K562 (cell line): ENCODE data around the gene DHRS3. TPM values are rescaled to one million over a fixed set of nuclear protein-coding genes. Genes with fewer than 3 reads are reported as not detected.
A peak's percentile ranks its signal among the peaks of the same experiment; 100 is the strongest.

Source experiments
- ATAC-seq: fragments of 200-7000 bp; cut with Tn5 transposase; 3 replicates; pipeline ENCODE4 v1.9.1; 2020; ENCODE audit warnings: moderate library complexity
- BruUV-seq: library from RNA; stranded (reverse); fragments of 400-500 nt; replicated peaks from 2 replicates; lab custom pipeline; 2021; lab: Mats Ljungman, UMichigan
- CTCF ChIA-PET: fragments of 300-600 bp; formaldehyde crosslinking; extraction: SDS; loops from one replicate; lab custom pipeline; 2021; ENCODE audit warnings: low intra/inter-chr PET ratio; lab: Yijun Ruan, JAX
- POLR2A ChIA-PET: fragments of 300-600, 350-650 bp; sonication (Branson Sonifier 250); formaldehyde crosslinking; extraction: SDS; loops from one replicate; lab custom pipeline; 2021; ENCODE audit warnings: antibody characterized with exemption, inconsistent platforms; lab: Yijun Ruan, JAX
- DNase-seq, 4 experiments: peaks; one replicate each; pipeline versions ENCODE4 v3.0.0 to v3.0.0-alpha.2; 2011 to 2018; ENCODE audit warnings: low spot score in 3 of 4, mixed read lengths in 3 of 4; ENCODE audit errors: extremely low read depth in 1 of 4
- FAIRE-seq: peaks from 2 replicates; lab custom pipeline; 2011; peaks lifted over from hg19 to GRCh38; lab: Jason Lieb, UNC
- H2AFZ ChIP-seq: 2 replicates; pipeline ENCODE4 v1.6.0; 2011; ENCODE audit warnings: low read depth, low read length, control low read depth, inconsistent platforms
- H3K27ac ChIP-seq: fragments of 200-600 bp; 3 replicates; pipeline ENCODE4 v1.8.0; 2011; ENCODE audit warnings: low read depth, mild to moderate bottlenecking, control low read depth, inconsistent platforms, low read length, moderate library complexity, mixed read lengths; ENCODE audit errors: extremely low read depth
- H3K27me3 ChIP-seq, 2 experiments: fragments of 300-600 bp in 1 of 2; 2 replicates in 1 of 2; 3 replicates in 1 of 2; pipeline versions ENCODE4 v1.6.0 to v1.8.0; 2011; ENCODE audit warnings: inconsistent platforms in 2 of 2, low read length in 2 of 2, mild to moderate bottlenecking in 1 of 2, mixed read lengths in 1 of 2, moderate library complexity in 1 of 2; ENCODE audit not compliant: control insufficient read depth in 2 of 2, insufficient read depth in 2 of 2
- H3K36me3 ChIP-seq: fragments of 300-600 bp; 3 replicates; pipeline ENCODE4 v1.8.0; 2011; ENCODE audit warnings: mild to moderate bottlenecking, low read length, inconsistent platforms; ENCODE audit not compliant: control insufficient read depth, insufficient read depth
- H3K4me1 ChIP-seq, 2 experiments: fragments of 200-600 bp in 1 of 2; replicated peaks in 1 of 2; 2 replicates in 1 of 2; 3 replicates in 1 of 2; pipeline versions ENCODE4 v1.5.1 to v1.8.0; 2011; ENCODE audit warnings: inconsistent platforms in 2 of 2, low read length in 2 of 2, mild to moderate bottlenecking in 1 of 2, mixed read lengths in 1 of 2, moderate library complexity in 1 of 2; ENCODE audit not compliant: control insufficient read depth in 2 of 2, insufficient read depth in 2 of 2
- H3K4me2 ChIP-seq: 2 replicates; pipeline ENCODE4 v1.6.1; 2011; ENCODE audit warnings: low read length, control low read depth, inconsistent platforms, mixed read lengths; ENCODE audit not compliant: insufficient read depth
- H3K4me3 ChIP-seq: fragments of 200-600 bp; sonication (generic), shearing (Covaris generic); 2 replicates; pipeline ENCODE4 v1.5.1; 2016; ENCODE audit warnings: control low read depth, inconsistent platforms
- H3K79me2 ChIP-seq: fragments of 200-600 bp; 3 replicates; pipeline ENCODE4 v1.8.0; 2011; ENCODE audit warnings: low read length, inconsistent platforms; ENCODE audit not compliant: control insufficient read depth, insufficient read depth
- H3K9ac ChIP-seq, 2 experiments: 2 replicates each; pipeline versions ENCODE4 v1.6.0 to v1.6.1; 2011; ENCODE audit warnings: low read depth in 2 of 2, low read length in 2 of 2, control low read depth in 1 of 2, inconsistent platforms in 1 of 2, mild to moderate bottlenecking in 1 of 2, mixed read lengths in 1 of 2; ENCODE audit not compliant: insufficient read depth in 1 of 2
- H3K9me1 ChIP-seq: one replicate; pipeline ENCODE4 v1.6.0; 2011; ENCODE audit warnings: inconsistent platforms, mild to moderate bottlenecking, low read length, moderate library complexity; ENCODE audit not compliant: control insufficient read depth, insufficient read depth
- H3K9me3 ChIP-seq: replicated peaks from 2 replicates; pipeline ENCODE4 v1.5.1; 2011; ENCODE audit warnings: low read depth, low read length, inconsistent platforms; ENCODE audit not compliant: control insufficient read depth, insufficient read depth
- H4K20me1 ChIP-seq: replicated peaks from 2 replicates; pipeline ENCODE4 v1.6.1; 2011; ENCODE audit warnings: low read length, inconsistent platforms, mixed read lengths; ENCODE audit not compliant: control insufficient read depth, insufficient read depth
- ATF1 ChIP-seq, 2 experiments: fragments of 450-650 bp in 1 of 2; IDR thresholded peaks; 2 replicates each; pipeline ENCODE4 v1.6.1; 2016; ENCODE audit warnings: missing compliant biosample characterization in 1 of 2, missing genetic modification characterization in 1 of 2
- BCL6 ChIP-seq: fragments of 250-450 bp; sonication (Bioruptor Pico); IDR thresholded peaks from 2 replicates; pipeline ENCODE4 v1.4.0; 2020
- BCLAF1 ChIP-seq, 2 experiments: fragments of 450-650 bp in 1 of 2; IDR thresholded peaks; 2 replicates each; pipeline ENCODE4 v1.6.1; 2011 to 2017; ENCODE audit warnings: low read depth in 2 of 2, antibody characterized with exemption in 1 of 2, borderline replicate concordance in 1 of 2, low read length in 1 of 2, mild to moderate bottlenecking in 1 of 2, mixed read lengths in 1 of 2; ENCODE audit not compliant: control insufficient read depth in 1 of 2
- DACH1 ChIP-seq: fragments of 450-650 bp; IDR thresholded peaks from 2 replicates; pipeline ENCODE4 v1.6.1; 2018; ENCODE audit not compliant: partially characterized antibody
- DNMT1 ChIP-seq: fragments of 450-650 bp; IDR thresholded peaks from 2 replicates; pipeline ENCODE4 v1.6.1; 2016; ENCODE audit warnings: antibody characterized with exemption, mild to moderate bottlenecking
- HMBOX1 ChIP-seq: sonication (generic); IDR thresholded peaks from 2 replicates; pipeline ENCODE4 v1.6.1; 2016
- KDM5B ChIP-seq: fragments of 200-600 bp; sonication (generic); IDR thresholded peaks from 2 replicates; pipeline ENCODE4 v1.6.1; 2012; ENCODE audit warnings: low read depth, mild to moderate bottlenecking, moderate library complexity, low read length, control low read depth, inconsistent platforms; ENCODE audit not compliant: insufficient replicate concordance
- PHB ChIP-seq: fragments of 250-450 bp; sonication (Bioruptor Pico); IDR thresholded peaks from 2 replicates; pipeline ENCODE4 v1.5.0; 2021
- RBFOX2 ChIP-seq: fragments of 200-400 bp; formaldehyde crosslinking; IDR thresholded peaks from 2 replicates; pipeline ENCODE4 v1.6.1; 2017; ENCODE audit warnings: low read depth, mild to moderate bottlenecking, low read length, moderate library complexity
- RHOXF2B ChIP-seq: fragments of 250-450 bp; sonication (Bioruptor Pico); conservative IDR thresholded peaks from 2 replicates; pipeline ENCODE4 v1.5.1; 2021
- SRSF3 ChIP-seq: fragments of 200-400 bp; formaldehyde crosslinking; IDR thresholded peaks from 2 replicates; pipeline ENCODE4 v1.6.1; 2016; ENCODE audit warnings: mild to moderate bottlenecking, low read length, moderate library complexity; ENCODE audit not compliant: insufficient read depth
- U2AF2 ChIP-seq: fragments of 200-400 bp; formaldehyde crosslinking; optimal IDR thresholded peaks from 2 replicates; pipeline ENCODE3; 2017; ENCODE audit warnings: low read depth, mild to moderate bottlenecking, low read length
- ZNF197 ChIP-seq: fragments of 200-800 bp; sonication (Bioruptor generic); IDR thresholded peaks from 2 replicates; pipeline ENCODE4 v1.6.1; 2016; ENCODE audit warnings: low read depth, missing genetic modification characterization, missing compliant biosample characterization
- WGBS: fragments of 100-300 bp; shearing (Covaris generic); methylation state at CpG from one replicate; pipeline ENCODE4 v1.1.6; 2016; ENCODE audit warnings: low coverage, mixed read lengths; ENCODE audit not compliant: insufficient coverage; ENCODE audit errors: missing lambda C conversion rate; 5-methylcytosine and 5-hydroxymethylcytosine counted together
- in situ Hi-C: fragments of 300-500 bp; cut with MboI; formaldehyde crosslinking; loops from 4 replicates; pipeline ENCODE4 v1.15.0; 2018; ENCODE audit warnings: inconsistent platforms, mixed read lengths
- intact Hi-C: fragments of 100-400 bp; cut with micrococcal nuclease; formaldehyde crosslinking; loops from 2 replicates; pipeline ENCODE4 v1.14.2; 2022
- polyA plus RNA-seq, 8 experiments: library from polyadenylated mRNA; depleted of rRNA in 4 of 8; stranded (reverse) in 5 of 8; unstranded in 3 of 8; fragments of >200 nt; fragmentation: Nextera tagmentation in 2 of 8; fragmentation: Illumina TruSeq in 1 of 8; extraction: Ambion mirVana in 2 of 8; extraction: Trizol in 1 of 8; gene quantifications; 2 replicates each; pipeline versions ENCODE4 v1.2.1 to v1.2.3, GENCODE V29; 2011 to 2014; ENCODE audit warnings: inconsistent platforms in 1 of 8, missing spikeins in 1 of 8
- total RNA-seq, 7 experiments: library from RNA; depleted of rRNA in 6 of 7; stranded (reverse); fragments of >200 nt in 6 of 7; fragmentation: Illumina TruSeq in 2 of 7; extraction: Trizol in 2 of 7; gene quantifications; 2 replicates each; pipeline versions ENCODE4 v1.2.1 to v1.2.3, GENCODE V29; 2011 to 2021; ENCODE audit warnings: low replicate concordance in 1 of 7

The DHRS3 gene
- total and polyA plus RNA-seq, 9 of the 15 experiments (the other 6 are each of a cell fraction or from before 2014, with no cell fraction given) = 21.0 to 116 (median 58.7) TPM

GRCh38 chr1:12552111-12552888 is 65.7 kb downstream of the DHRS3 start:
- in situ Hi-C loops (no loop called here), intact Hi-C loops (no loop called here)
- H4K20me1 ChIP-seq = no peaks in the 10 kb centered on the region
- H3K4me2 ChIP-seq = no peak overlapping the region
- no peaks in the 10 kb centered on the region for H3K9me3 ChIP-seq
- no peaks in the 10 kb centered on the region for H3K9me1 ChIP-seq
- no TSS peak for BruUV-seq
- H3K27ac ChIP-seq = no peak overlapping the region
- ChIA-PET POLR2A (interaction anchor here (0.6 to 1.0 kb wide), 4 partner anchors 11 to 1587 kb away, joined by 3 to 4 read pairs (median 3); no protein-coding TSS in a partner anchor), CTCF (no interaction called here)
- no peaks in the 10 kb centered on the region for H3K36me3 ChIP-seq
- H3K79me2 ChIP-seq = no peaks in the 10 kb centered on the region
- FAIRE-seq (peak; percentile 60), ATAC-seq (no peak), DNase-seq (peak in 2 of 4 experiments; percentile 39 to 63)
- H2AFZ ChIP-seq = peak overlapping the region; percentile 53
- 70% methylated on average over 27 of the region's 27 CpGs for whole genome bisulfite sequencing
- H3K27me3 ChIP-seq = no peaks in the 10 kb centered on the region
- no peak overlapping the region for H3K4me3 ChIP-seq
- peak overlapping the region in 1 of 2 experiments; percentile 79; a peak in 2 of 4 replicates for H3K9ac ChIP-seq
- peaks cover 24 to 74% of the 10 kb centered on the region in 2 experiments for H3K4me1 ChIP-seq
- TF ChIP-seq BCL6 (CRISPR knock-in tag) = no peak
- TF ChIP-seq PHB (CRISPR knock-in tag) = no peak
- TF ChIP-seq KDM5B = no peak
- no peak for TF ChIP-seq RHOXF2B
- no peak for TF ChIP-seq DACH1
- TF ChIP-seq ATF1 (CRISPR knock-in tag; IDR thresholded peaks at IDR 0.05) = no peak
- peak; percentile 24; the same call in 1 of the 2 replicates for TF ChIP-seq ATF1 (tag; IDR thresholded peaks at IDR 0.05)
- peak; percentile 6; the same call in 1 of the 2 replicates for TF ChIP-seq RBFOX2
- no peak for TF ChIP-seq DNMT1
- TF ChIP-seq SRSF3 = no peak
- TF ChIP-seq U2AF2 = no peak
- no peak for TF ChIP-seq BCLAF1 (IDR thresholded peaks at IDR 0.05; ENCODE audit: borderline replicate concordance in 1 of 2, control insufficient read depth in 1 of 2, low read depth in 2 of 2, low read length in 1 of 2)
- no peak for TF ChIP-seq HMBOX1
- no peak for TF ChIP-seq ZNF197 (CRISPR knock-in tag)
